ENCODE results near the gene SIGLEC11.

The SIGLEC11 gene

GRCh38 chr19:49924004-49924880 is 36.7 kb downstream of the SIGLEC11 start:
- TF ChIP-seq, protein P1, sequence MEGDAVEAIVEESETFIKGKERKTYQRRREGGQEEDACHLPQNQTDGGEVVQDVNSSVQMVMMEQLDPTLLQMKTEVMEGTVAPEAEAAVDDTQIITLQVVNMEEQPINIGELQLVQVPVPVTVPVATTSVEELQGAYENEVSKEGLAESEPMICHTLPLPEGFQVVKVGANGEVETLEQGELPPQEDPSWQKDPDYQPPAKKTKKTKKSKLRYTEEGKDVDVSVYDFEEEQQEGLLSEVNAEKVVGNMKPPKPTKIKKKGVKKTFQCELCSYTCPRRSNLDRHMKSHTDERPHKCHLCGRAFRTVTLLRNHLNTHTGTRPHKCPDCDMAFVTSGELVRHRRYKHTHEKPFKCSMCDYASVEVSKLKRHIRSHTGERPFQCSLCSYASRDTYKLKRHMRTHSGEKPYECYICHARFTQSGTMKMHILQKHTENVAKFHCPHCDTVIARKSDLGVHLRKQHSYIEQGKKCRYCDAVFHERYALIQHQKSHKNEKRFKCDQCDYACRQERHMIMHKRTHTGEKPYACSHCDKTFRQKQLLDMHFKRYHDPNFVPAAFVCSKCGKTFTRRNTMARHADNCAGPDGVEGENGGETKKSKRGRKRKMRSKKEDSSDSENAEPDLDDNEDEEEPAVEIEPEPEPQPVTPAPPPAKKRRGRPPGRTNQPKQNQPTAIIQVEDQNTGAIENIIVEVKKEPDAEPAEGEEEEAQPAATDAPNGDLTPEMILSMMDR (IDR thresholded peaks at IDR 0.05; ENCODE audit: insufficient read depth, low read length, poor library complexity, severe bottlenecking): no peak
- no peak for TF ChIP-seq EZH2phosphoT487 (conservative IDR thresholded peaks at IDR 0.05; ENCODE audit: low read length)
- H3F3A ChIP-seq (ENCODE audit: insufficient read depth): peaks cover 30% of the 10 kb centered on the region
- H2AFZ ChIP-seq (ENCODE audit: low read depth, low read length, severe bottlenecking): no peak overlapping the region
- peak overlapping the region; percentile 33 for H3K4me3 ChIP-seq (ENCODE audit: insufficient read depth, low read length, poor library complexity, severe bottlenecking)
- H4K20me1 ChIP-seq (ENCODE audit: low read depth, low read length): no peaks in the 10 kb centered on the region
- peak overlapping the region; percentile 53 for H3K9ac ChIP-seq (ENCODE audit: low read length)
- H3K79me2 ChIP-seq (ENCODE audit: insufficient read depth, low read length): peaks cover 99% of the 10 kb centered on the region
- no peaks in the 10 kb centered on the region for H3K27me3 ChIP-seq (ENCODE audit: low read length)
- no peaks in the 10 kb centered on the region for H3K9me2 ChIP-seq (replicated peaks; ENCODE audit: insufficient read depth, low read length)
- H3K36me3 ChIP-seq (ENCODE audit: low read length): 0 out of 2 replicates have a peak, but pooled peaks cover 3% of the 10 kb centered on the region
- H3K9me3 ChIP-seq (ENCODE audit: insufficient read depth, low read length): no peaks in the 10 kb centered on the region
- H3K27ac ChIP-seq (ENCODE audit: low read depth, low read length): peak overlapping the region; percentile 91
- H3K4me2 ChIP-seq (ENCODE audit: low read depth, low read length, poor library complexity, severe bottlenecking): peak overlapping the region; percentile 69

- Histone ChIP-seq H3K9me2 (replicated peaks; ENCODE audit: insufficient read depth, low read length) (no peaks in the 10 kb centered on the region), H3K27ac (ENCODE audit: low read depth, low read length) (peak overlapping the region; percentile 91)
- TF ChIP-seq, protein P1 (IDR thresholded peaks at IDR 0.05; ENCODE audit: insufficient read depth, low read length, poor library complexity, severe bottlenecking): no peak
- TF ChIP-seq EZH2phosphoT487 (conservative IDR thresholded peaks at IDR 0.05; ENCODE audit: low read length): no peak
Measured at GRCh38 chr19:49923055-49924003, 37.6 kb downstream of the SIGLEC11 start.

GRCh38 chr19:49921871-49922795 is 38.8 kb downstream of the SIGLEC11 start:
- Histone ChIP-seq H3F3A (ENCODE audit: insufficient read depth) (peaks cover 25% of the 10 kb centered on the region), H3K27ac (ENCODE audit: low read depth, low read length) (peak overlapping the region; percentile 91), H3K4me3 (ENCODE audit: insufficient read depth, low read length, poor library complexity, severe bottlenecking) (no peak overlapping the region), H3K27me3 (ENCODE audit: low read length) (no peaks in the 10 kb centered on the region), H3K9me2 (replicated peaks; ENCODE audit: insufficient read depth, low read length) (no peaks in the 10 kb centered on the region), H3K9me3 (ENCODE audit: insufficient read depth, low read length) (no peaks in the 10 kb centered on the region), H3K9ac (ENCODE audit: low read length) (peak overlapping the region; percentile 53), H3K4me2 (ENCODE audit: low read depth, low read length, poor library complexity, severe bottlenecking) (peak overlapping the region; percentile 48), H4K20me1 (ENCODE audit: low read depth, low read length) (no peaks in the 10 kb centered on the region), H3K79me2 (ENCODE audit: insufficient read depth, low read length) (peaks cover 97% of the 10 kb centered on the region), H2AFZ (ENCODE audit: low read depth, low read length, severe bottlenecking) (no peak overlapping the region), H3K36me3 (ENCODE audit: low read length) (no peaks in the 10 kb centered on the region)
- TF ChIP-seq EZH2phosphoT487 (conservative IDR thresholded peaks at IDR 0.05; ENCODE audit: low read length): no peak
- TF ChIP-seq, protein P1 (IDR thresholded peaks at IDR 0.05; ENCODE audit: insufficient read depth, low read length, poor library complexity, severe bottlenecking): no peak

More at GRCh38 chr19:49923055-49924003, 37.6 kb downstream of the SIGLEC11 start:
- 0 out of 2 replicates have a peak, but pooled peaks cover 3% of the 10 kb centered on the region for H3K36me3 ChIP-seq (ENCODE audit: low read length)
- no peaks in the 10 kb centered on the region for H4K20me1 ChIP-seq (ENCODE audit: low read depth, low read length)
- no peak overlapping the region for H2AFZ ChIP-seq (ENCODE audit: low read depth, low read length, severe bottlenecking)
- no peaks in the 10 kb centered on the region for H3K27me3 ChIP-seq (ENCODE audit: low read length)
- H3F3A ChIP-seq (ENCODE audit: insufficient read depth): peaks cover 30% of the 10 kb centered on the region
- peak overlapping the region; percentile 33 for H3K4me3 ChIP-seq (ENCODE audit: insufficient read depth, low read length, poor library complexity, severe bottlenecking)
- peak overlapping the region; percentile 53 for H3K9ac ChIP-seq (ENCODE audit: low read length)
- H3K79me2 ChIP-seq (ENCODE audit: insufficient read depth, low read length): peaks cover 97% of the 10 kb centered on the region
- no peaks in the 10 kb centered on the region for H3K9me3 ChIP-seq (ENCODE audit: insufficient read depth, low read length)
- H3K4me2 ChIP-seq (ENCODE audit: low read depth, low read length, poor library complexity, severe bottlenecking): peak overlapping the region; percentile 69

All from SU-DHL-6 (cell line).